ENCODE data around the gene KIR2DL3.
"Not testable (repeated sequence)": the region's sequence is repeated elsewhere in the genome, so short reads cannot be mapped to it uniquely, and the experiment has no call there.

KIR2DL3 gene

DNA sequence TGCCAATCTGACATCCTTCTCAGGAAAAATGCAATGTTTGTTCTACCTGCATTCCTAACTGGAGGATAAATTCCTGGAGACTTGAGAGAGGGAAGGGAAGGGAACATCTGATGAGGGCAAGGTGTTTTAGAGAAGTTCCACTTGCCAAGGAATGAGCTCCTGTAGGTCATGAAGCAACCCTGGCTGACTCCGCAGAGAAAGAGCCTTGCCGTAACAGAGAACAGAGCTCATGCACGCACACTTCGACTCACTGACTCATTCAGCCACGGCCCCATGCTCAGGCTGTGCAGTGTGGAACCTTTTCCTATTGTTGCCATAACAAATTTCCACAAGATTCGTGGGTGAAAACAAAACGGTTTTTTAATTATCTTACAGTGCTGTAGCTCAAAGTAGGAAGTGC is 40.6 kb downstream of the KIR2DL3 start:
- not testable (repeated sequence) for H3K9ac ChIP-seq (ENCODE audit: low read length); H4K91ac ChIP-seq (ENCODE audit: low read length); H2BK5ac ChIP-seq (ENCODE audit: low read depth, low read length, poor library complexity, severe bottlenecking); H2AFZ ChIP-seq (ENCODE audit: low read depth, low read length); H3K4me3 ChIP-seq (ENCODE audit: insufficient read depth in 1 of 2, low read depth in 1 of 2, low read length in 2 of 2); H3K4me2 ChIP-seq (ENCODE audit: low read length, poor library complexity, severe bottlenecking); H3K27ac ChIP-seq (ENCODE audit: low read length, poor library complexity, severe bottlenecking); H3K9me3 ChIP-seq (ENCODE audit: control insufficient read depth, low read length); H3K27me3 ChIP-seq (ENCODE audit: control insufficient read depth in 1 of 2, insufficient read depth in 1 of 2, low read length in 2 of 2); H3K4ac ChIP-seq (ENCODE audit: low read depth in 1 of 2, low read length in 2 of 2); H3K36me3 ChIP-seq (ENCODE audit: control insufficient read depth in 1 of 2, insufficient read depth in 2 of 2, low read depth in 1 of 2, low read length in 2 of 2); H3K23ac ChIP-seq (ENCODE audit: low read length in 2 of 2); H2BK12ac ChIP-seq (ENCODE audit: low read length in 2 of 2); H2AK5ac ChIP-seq (ENCODE audit: low read length, severe bottlenecking); DNase-seq; H3K18ac ChIP-seq (ENCODE audit: low read depth in 1 of 2, low read length in 2 of 2); H2BK15ac ChIP-seq (ENCODE audit: low read depth, poor library complexity, severe bottlenecking); H3K14ac ChIP-seq (ENCODE audit: low read length in 2 of 2); H2BK120ac ChIP-seq (ENCODE audit: low read depth, low read length); H3K79me1 ChIP-seq (replicated peaks; ENCODE audit: low read length, poor library complexity, severe bottlenecking); H4K8ac ChIP-seq (ENCODE audit: low read length); H3K4me1 ChIP-seq (ENCODE audit: control insufficient read depth, insufficient read depth, low read depth, low read length)
- WGBS, result 87% methylated on average over 4 of the region's 7 CpGs

DNA sequence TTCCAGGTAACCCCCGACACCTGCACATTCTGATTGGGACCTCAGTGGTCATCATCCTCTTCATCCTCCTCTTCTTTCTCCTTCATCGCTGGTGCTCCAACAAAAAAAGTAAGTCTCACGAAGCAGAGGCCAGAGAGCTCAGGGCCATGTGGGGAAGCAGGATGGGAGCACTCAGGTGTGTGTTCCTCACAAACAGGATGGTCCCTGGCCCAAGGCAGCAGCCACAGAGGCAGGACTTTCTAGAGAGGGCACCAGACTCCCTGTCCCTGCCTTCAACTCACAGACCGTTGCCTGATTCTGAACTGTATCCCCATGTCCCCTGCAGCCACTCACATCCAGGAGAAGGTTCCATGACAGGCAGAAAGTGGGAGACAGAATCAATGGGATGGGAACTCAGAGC is 44.6 kb downstream of the KIR2DL3 start:
- not testable (repeated sequence) for H4K91ac ChIP-seq (ENCODE audit: low read length); H3K4me3 ChIP-seq (ENCODE audit: insufficient read depth in 1 of 2, low read depth in 1 of 2, low read length in 2 of 2); H2AFZ ChIP-seq (ENCODE audit: low read depth, low read length); H3K4ac ChIP-seq (ENCODE audit: low read depth in 1 of 2, low read length in 2 of 2); H2BK12ac ChIP-seq (ENCODE audit: low read length in 2 of 2); H3K9me3 ChIP-seq (ENCODE audit: control insufficient read depth, low read length); H3K18ac ChIP-seq (ENCODE audit: low read depth in 1 of 2, low read length in 2 of 2); H3K36me3 ChIP-seq (ENCODE audit: control insufficient read depth in 1 of 2, insufficient read depth in 2 of 2, low read depth in 1 of 2, low read length in 2 of 2); H2BK120ac ChIP-seq (ENCODE audit: low read depth, low read length); H3K9ac ChIP-seq (ENCODE audit: low read length); H3K4me1 ChIP-seq (ENCODE audit: control insufficient read depth, insufficient read depth, low read depth, low read length); DNase-seq; H2AK5ac ChIP-seq (ENCODE audit: low read length, severe bottlenecking); H3K14ac ChIP-seq (ENCODE audit: low read length in 2 of 2); H3K27me3 ChIP-seq (ENCODE audit: control insufficient read depth in 1 of 2, insufficient read depth in 1 of 2, low read length in 2 of 2); H3K23ac ChIP-seq (ENCODE audit: low read length in 2 of 2); H4K8ac ChIP-seq (ENCODE audit: low read length); H2BK15ac ChIP-seq (ENCODE audit: low read depth, poor library complexity, severe bottlenecking); H3K27ac ChIP-seq (ENCODE audit: low read length, poor library complexity, severe bottlenecking); H2BK5ac ChIP-seq (ENCODE audit: low read depth, low read length, poor library complexity, severe bottlenecking); H3K4me2 ChIP-seq (ENCODE audit: low read length, poor library complexity, severe bottlenecking); H3K79me1 ChIP-seq (replicated peaks; ENCODE audit: low read length, poor library complexity, severe bottlenecking)
- WGBS, result 77% methylated on average over 3 of the region's 4 CpGs

- H2AFZ ChIP-seq (ENCODE audit: low read depth, low read length); H2BK5ac ChIP-seq (ENCODE audit: low read depth, low read length, poor library complexity, severe bottlenecking); H2BK120ac ChIP-seq (ENCODE audit: low read depth, low read length); H3K14ac ChIP-seq (ENCODE audit: low read length in 2 of 2); H3K4me1 ChIP-seq (ENCODE audit: control insufficient read depth, insufficient read depth, low read depth, low read length); H3K18ac ChIP-seq (ENCODE audit: low read depth in 1 of 2, low read length in 2 of 2); H4K91ac ChIP-seq (ENCODE audit: low read length); DNase-seq; H3K4ac ChIP-seq (ENCODE audit: low read depth in 1 of 2, low read length in 2 of 2); H3K9me3 ChIP-seq (ENCODE audit: control insufficient read depth, low read length); H3K4me3 ChIP-seq (ENCODE audit: insufficient read depth in 1 of 2, low read depth in 1 of 2, low read length in 2 of 2); H4K8ac ChIP-seq (ENCODE audit: low read length); H3K23ac ChIP-seq (ENCODE audit: low read length in 2 of 2); H3K27ac ChIP-seq (ENCODE audit: low read length, poor library complexity, severe bottlenecking); H3K9ac ChIP-seq (ENCODE audit: low read length); H3K36me3 ChIP-seq (ENCODE audit: control insufficient read depth in 1 of 2, insufficient read depth in 2 of 2, low read depth in 1 of 2, low read length in 2 of 2); H2BK12ac ChIP-seq (ENCODE audit: low read length in 2 of 2); H2AK5ac ChIP-seq (ENCODE audit: low read length, severe bottlenecking); H3K27me3 ChIP-seq (ENCODE audit: control insufficient read depth in 1 of 2, insufficient read depth in 1 of 2, low read length in 2 of 2); H3K79me1 ChIP-seq (replicated peaks; ENCODE audit: low read length, poor library complexity, severe bottlenecking); H3K4me2 ChIP-seq (ENCODE audit: low read length, poor library complexity, severe bottlenecking); H2BK15ac ChIP-seq (ENCODE audit: low read depth, poor library complexity, severe bottlenecking): not testable (repeated sequence)
- WGBS, result 76% methylated on average over 24 of the region's 24 CpGs
These were observed 47.9 kb downstream of the KIR2DL3 start for GRCh38 chr19:54786091-54786723.

DNA sequence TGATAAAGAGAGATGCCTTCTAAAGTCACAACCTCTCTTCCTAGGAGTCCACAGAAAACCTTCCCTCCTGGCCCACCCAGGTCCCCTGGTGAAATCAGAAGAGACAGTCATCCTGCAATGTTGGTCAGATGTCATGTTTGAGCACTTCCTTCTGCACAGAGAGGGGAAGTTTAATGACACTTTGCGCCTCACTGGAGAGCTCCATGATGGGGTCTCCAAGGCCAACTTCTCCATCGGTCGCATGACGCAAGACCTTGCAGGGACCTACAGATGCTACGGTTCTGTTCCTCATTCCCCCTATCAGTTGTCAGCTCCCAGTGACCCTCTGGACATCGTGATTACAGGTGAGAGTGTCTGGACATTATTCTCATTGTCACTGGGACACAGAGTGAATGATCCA is 49.8 kb downstream of the KIR2DL3 start:
- H3K4me1 ChIP-seq (ENCODE audit: control insufficient read depth, insufficient read depth, low read depth, low read length); H3K23ac ChIP-seq (ENCODE audit: low read length in 2 of 2); H3K4me3 ChIP-seq (ENCODE audit: insufficient read depth in 1 of 2, low read depth in 1 of 2, low read length in 2 of 2); H2BK5ac ChIP-seq (ENCODE audit: low read depth, low read length, poor library complexity, severe bottlenecking); H2BK15ac ChIP-seq (ENCODE audit: low read depth, poor library complexity, severe bottlenecking); H3K4me2 ChIP-seq (ENCODE audit: low read length, poor library complexity, severe bottlenecking); H3K14ac ChIP-seq (ENCODE audit: low read length in 2 of 2); H3K27ac ChIP-seq (ENCODE audit: low read length, poor library complexity, severe bottlenecking); H4K8ac ChIP-seq (ENCODE audit: low read length); H4K91ac ChIP-seq (ENCODE audit: low read length); H3K27me3 ChIP-seq (ENCODE audit: control insufficient read depth in 1 of 2, insufficient read depth in 1 of 2, low read length in 2 of 2); H2BK120ac ChIP-seq (ENCODE audit: low read depth, low read length); H2AFZ ChIP-seq (ENCODE audit: low read depth, low read length); H3K9ac ChIP-seq (ENCODE audit: low read length); H2AK5ac ChIP-seq (ENCODE audit: low read length, severe bottlenecking); H3K79me1 ChIP-seq (replicated peaks; ENCODE audit: low read length, poor library complexity, severe bottlenecking); H3K4ac ChIP-seq (ENCODE audit: low read depth in 1 of 2, low read length in 2 of 2); H3K36me3 ChIP-seq (ENCODE audit: control insufficient read depth in 1 of 2, insufficient read depth in 2 of 2, low read depth in 1 of 2, low read length in 2 of 2); H2BK12ac ChIP-seq (ENCODE audit: low read length in 2 of 2); H3K9me3 ChIP-seq (ENCODE audit: control insufficient read depth, low read length); H3K18ac ChIP-seq (ENCODE audit: low read depth in 1 of 2, low read length in 2 of 2); DNase-seq: not testable (repeated sequence)
- WGBS, result 71% methylated on average over 6 of the region's 6 CpGs

Measured in mesenchymal stem cell (in vitro differentiated cells and primary cell).